ENCODE data around the gene TVP23C.

The TVP23C gene

DNA sequence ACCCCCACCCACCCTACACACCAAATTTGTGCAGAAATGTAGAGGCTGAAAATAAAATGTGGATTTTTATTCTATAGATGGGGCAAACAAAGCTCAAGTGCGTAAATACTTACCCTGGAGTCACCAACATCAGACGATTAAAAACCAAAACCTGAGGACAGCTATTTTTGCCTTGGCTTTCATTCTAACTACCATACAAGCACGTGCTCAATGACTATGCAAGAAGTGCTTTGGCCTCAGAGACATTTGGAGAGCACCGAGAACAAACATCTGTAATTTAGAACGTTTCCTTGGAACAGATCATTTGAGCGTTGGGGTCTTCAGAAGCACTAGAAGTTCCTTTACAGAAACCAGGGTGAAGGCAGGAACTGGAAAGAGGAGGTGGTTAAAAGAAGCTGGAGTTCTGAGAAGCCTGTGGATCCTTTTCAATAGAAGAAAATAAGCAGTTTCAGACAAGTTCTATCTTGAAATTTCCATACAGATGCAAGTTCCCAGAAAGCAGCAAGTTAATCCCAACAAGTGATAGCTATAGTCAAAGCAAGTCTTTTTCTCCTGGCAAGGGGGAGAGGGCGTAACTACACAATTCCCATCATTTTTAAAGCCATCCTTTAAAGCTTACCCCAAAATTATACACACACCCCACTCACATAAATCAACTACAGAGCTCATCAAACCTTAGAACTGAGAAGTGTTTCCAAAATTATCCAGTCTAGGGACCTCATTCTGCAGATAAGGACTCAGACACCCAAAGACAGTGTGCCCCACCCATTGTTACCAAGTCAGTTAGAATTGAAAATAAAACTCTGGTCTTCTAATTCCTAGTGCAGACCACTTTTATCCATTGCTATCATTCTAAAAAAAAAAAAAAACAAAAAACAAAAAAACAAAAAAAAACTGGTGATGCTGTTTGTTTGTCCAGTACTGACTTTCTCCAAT is 66.3 kb downstream of the TVP23C start:
- DNase-seq (ENCODE audit: low spot score): no peak

DNA sequence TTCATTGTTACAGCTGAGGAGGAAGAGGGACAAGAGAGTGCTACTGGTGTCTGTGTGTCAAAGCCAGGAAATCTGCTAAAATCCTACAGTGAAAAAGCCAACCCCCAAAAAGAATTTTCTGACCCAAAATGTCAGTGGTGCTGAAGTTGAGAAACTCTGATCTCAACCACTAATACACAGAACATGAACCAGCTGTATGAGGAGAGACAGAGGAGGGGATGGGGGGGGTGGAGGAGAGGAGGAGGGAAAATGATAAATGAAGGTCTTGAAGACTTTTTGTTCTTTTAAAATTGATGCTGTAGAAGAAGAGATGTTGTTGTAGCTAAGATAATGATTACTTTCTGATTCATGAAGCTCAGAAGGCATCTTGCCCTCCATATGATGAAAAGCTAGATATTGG is 68.5 kb downstream of the TVP23C start:
- no peak for DNase-seq (ENCODE audit: low spot score)

DNA sequence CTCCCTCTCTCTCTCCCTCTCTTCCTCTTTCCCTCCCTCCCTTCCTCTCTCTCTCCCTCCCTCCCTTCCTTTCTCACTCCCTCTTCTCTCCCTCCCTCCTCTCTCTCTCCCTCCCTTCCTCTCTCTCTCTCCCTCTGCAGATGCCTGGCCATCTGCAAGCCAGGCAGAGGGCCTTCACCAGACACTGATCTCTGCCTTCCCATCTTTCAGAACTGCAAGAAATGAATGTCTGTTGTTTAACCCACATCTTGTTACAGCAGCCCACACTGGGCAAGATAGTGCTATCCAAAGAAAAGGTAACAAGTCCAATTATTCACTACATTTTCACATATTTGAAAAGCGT is 69.6 kb downstream of the TVP23C start:
- DNase-seq (ENCODE audit: low spot score): no peak

DNA sequence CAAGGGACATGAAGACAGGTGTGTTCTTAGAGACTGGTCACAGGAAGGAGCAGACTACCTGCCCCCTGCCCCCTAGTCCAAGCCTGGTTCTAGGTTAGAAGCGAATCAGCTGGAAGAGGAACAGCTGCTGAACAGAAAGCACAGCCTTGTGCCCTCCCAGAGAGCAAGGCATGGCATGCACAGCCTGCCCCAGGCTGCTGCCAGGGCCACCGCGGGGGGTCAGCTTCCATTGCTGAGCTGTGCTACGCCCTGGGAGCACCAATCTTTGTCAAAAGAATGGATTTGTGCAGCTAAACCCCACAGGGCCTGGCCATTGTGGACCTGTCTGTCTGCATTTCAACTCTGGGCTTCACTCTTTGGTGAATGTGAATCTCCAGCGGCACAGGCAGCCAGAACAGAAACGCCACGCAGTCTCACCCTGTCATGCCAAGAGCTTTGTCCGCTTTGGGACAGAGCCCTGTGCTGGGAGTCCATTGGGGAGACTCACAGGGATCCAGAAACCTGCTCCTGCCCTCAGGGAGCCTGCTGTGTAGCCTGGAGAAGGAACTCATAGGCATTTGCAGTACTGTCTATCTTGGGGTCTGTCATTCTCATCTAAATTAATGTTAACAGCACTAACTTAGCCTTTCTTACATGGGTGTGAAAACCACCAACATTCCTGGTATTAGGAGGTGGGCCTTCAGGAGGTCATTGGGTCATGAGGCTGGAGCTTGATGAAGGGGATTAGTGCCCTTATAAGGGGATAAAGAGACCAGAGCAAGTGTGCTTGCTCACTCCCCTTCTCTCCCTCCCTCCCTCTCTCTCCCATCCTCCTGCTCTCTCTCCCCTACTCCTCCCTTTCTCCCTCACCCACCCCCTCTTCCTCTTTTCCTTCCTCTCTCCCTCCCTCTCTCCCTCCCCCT is 70.2 kb downstream of the TVP23C start:
- DNase-seq (ENCODE audit: low spot score): no peak

DNA sequence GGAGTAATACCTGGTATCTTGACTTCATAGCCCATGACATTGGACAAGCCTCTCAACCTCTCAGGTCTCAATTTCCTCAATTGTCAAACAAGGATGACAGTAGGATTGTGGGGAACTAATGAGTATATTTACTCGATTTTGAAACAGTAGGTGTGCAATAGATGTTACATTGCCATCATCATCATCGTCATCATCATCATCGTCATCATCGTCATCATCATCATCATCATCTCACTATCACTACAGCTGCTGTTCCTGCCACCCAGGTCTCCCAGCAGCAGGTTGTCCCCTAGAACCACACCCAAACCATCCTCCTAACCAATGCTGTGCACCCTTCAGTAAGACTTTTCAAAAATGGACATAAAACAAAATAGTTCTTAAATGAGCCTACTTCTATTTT is 71.1 kb downstream of the TVP23C start:
- no peak for DNase-seq (ENCODE audit: low spot score)

DNA sequence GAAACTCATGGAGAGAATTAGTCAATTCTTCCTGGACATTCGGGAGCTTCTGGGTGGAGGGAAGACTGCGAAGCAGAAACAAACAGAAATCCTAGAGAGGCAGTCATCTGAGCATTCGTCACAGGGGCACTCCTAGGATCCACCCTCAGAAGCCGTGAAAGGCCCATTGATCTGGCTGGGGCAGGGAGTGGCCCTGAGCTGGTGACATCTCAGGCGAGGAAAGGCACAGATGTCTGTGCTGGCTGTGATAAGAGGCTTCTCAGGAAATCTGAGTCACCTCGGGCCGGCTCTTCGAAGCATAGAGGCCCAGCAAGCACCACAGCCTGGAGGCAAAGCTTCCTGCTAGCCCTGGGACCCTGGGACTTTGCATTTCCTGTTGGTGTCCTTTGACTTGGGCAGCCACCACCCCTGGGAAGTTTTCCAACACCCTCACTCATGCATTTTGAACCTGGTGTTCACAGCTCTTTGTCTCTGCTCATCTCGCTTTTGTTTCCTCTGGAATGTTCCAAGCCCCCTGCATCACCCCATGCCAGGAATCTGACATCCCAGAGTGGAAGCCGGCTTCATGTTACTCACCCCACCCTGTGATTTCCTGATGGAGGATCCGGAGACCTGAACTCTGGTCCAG is 72.5 kb downstream of the TVP23C start:
- no peak for DNase-seq (ENCODE audit: low spot score)

DNA sequence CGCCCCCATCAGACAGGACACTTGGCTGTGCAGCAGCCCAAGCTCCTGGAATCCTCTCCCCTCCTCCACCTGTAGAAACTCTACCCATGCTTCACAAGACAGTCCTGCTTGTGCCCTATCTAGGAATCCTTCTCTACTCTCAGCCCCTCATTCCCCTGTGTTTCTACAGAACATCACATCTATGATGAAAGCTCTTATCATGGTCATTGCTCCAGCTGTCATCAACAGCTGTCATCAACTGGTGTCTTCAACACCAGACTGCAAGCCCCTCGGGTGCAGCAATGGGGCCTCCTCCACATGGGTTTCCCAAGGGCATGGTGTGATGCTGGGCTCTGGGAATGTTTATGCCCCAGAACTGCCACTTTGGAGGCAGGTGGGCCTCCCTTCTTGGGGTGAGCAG is 74.7 kb downstream of the TVP23C start:
- DNase-seq (ENCODE audit: low spot score): no peak

DNA sequence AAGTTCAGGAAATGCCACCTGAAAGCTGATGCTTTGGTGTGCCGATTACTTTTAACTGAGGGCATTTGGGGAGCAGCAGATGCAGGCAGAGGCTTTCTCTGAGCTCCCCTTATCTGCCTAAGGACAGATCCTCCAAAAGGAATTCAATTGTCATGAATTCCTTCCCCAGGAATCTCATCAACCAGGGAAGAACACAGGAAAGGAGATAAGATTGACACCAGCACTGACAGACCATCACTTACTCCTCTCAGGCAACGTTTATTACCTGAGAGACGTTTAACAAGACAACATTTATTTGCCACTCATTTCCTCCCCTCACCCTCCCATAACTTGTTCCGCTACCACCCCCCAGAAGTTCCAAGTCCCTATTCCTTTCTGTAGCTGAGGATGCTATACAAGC is 78.2 kb downstream of the TVP23C start:
- DNase-seq (ENCODE audit: low spot score): no peak

DNA sequence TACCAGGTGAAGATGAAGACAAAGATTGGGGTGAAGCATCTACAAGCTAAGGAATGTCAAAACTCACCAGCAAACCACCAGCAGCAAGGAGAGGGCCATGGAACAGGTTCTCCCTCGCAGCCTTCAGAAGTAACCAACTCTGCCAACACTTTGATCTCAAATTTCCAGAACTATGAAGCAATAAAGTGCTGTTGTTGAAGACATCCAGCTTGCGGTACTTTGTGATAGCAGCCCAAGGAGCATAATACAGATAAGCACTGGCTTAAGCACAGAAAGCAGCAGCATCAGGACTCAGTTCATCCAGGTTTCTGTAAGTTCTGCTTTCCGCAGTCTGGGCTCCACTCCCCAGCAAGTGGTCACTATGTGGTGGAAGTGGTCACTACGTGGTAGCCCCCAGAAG is 79.9 kb downstream of the TVP23C start:
- no peak for DNase-seq (ENCODE audit: low spot score)

DNA sequence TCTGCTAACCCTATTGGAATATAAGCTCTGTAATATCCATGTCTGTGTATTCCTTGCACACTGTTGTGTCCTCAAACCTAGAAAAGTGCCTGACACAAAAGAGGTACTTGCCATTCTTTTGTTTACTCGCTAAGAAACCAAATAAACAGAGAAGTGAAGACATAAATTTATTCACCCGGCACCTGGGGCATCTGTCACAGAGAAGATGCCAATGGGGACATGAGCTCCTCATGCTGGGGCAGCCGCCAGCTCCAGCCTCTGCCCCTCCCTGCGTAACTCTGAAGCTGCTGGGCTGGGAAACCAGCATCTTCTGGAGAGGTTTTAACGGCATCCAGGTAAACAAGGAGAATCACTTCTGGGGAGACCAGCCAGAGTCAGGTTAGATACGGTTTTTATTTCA is 80.8 kb downstream of the TVP23C start:
- DNase-seq (ENCODE audit: low spot score): no peak

DNA sequence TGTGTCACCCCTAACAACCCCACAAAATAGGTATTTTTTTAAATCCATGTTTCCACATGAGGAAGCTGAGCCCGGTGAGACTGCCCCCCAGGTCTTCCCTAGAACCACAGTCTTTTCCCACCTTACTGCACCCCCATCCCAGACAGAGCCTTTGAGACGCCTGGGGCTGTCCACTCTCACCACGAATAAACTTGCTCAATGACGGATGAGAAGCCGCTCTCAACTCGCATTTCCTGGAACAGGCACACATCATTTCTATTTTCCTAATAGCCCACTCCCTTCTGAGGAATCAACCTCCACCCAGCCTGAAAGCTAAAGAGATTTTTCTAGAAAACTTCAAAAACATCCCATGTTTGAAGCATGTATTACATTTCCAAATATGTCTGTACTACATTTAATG is 81.8 kb downstream of the TVP23C start:
- DNase-seq (ENCODE audit: low spot score): no peak

DNA sequence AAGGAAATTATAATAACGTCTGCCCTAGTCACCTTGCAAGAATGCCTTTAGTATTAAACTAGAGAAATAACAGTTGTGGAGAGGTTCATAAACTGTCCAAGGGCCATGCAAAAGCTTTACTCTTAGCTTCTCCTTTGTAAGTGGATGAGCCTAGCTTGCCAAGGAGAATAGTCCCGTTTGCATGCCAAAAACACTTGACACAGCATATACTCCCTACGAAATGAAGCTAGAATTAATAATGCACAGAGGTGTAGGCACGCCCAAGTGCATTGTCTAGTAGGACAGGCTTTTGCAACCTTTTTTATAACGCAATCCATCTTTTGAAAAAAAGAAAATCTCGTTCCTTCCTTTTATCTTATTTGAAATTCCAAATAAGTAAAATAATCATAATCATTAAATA is 83.1 kb downstream of the TVP23C start:
- DNase-seq (ENCODE audit: low spot score): no peak

DNA sequence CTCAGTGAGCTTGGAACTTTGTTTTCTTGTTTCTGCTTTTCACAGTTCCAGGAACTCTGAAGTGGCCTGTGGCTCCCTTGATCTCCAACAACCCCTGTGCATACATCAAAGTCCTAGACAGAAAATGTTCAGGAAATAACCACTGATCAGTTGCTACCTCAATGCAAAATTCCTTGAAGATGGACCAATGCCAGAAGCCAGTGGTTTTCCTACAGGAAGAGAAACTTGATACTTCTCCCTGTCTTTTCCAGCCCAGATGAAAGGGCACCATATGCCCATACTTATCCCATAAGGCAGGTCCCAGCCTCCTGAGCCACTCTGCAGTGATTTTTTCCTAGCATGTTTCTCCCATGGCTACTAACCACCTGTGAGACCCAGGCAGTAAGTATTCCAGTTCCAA is 83.6 kb downstream of the TVP23C start:
- no peak for DNase-seq (ENCODE audit: low spot score)

DNA sequence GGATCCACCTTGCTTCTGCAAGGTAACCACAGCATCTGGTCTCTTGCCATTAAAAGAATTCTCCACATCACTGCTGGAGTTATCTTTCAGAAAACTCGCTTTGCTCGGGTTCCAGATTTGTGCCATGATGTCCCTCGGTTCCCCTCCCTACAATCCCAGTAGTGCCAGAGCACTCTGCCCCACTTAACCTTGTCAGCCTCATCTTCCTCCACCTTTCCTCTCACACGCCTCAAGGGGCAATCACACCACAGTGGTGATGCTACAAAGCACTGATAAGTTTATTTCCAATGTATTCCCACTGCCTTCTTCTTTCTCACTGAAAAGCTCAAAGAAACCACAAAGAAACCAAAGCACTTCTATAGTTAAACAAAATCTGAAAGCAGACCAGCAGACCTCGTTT is 84.4 kb downstream of the TVP23C start:
- DNase-seq (ENCODE audit: low spot score): no peak

DNA sequence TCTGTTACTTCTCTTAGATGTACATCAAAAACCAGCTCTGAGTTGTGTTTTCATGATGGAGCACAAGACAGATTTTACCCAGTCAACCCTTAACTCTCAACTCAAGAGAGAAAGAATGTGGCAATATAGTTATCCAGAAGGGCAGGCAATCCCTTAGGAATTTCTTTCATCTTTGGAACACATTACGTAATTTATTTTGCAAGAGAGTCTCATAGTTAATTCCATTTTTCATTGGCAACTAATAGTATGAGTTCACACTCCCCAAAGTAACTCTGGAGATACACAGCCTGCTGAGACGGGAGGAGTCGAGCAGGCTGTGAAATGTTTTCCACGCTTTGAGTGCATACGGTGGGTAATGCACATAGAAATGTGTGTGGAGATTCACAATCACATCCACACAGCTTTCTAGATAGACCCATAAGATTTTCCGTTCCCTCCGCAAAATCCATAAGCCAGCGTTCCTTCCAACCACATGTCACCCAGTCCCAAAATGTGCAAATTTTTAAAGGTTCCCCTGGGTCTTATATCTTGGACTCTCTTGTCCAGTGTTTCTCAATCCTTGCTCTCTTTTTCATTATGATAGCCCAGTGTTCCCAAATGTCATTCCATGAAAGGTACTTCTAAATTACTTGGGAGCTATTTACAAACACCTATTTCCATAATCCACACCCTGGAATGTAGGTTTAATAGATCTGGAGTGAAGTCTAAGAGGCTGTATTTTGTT is 87.5 kb downstream of the TVP23C start:
- DNase-seq (ENCODE audit: low spot score): no peak

DNA sequence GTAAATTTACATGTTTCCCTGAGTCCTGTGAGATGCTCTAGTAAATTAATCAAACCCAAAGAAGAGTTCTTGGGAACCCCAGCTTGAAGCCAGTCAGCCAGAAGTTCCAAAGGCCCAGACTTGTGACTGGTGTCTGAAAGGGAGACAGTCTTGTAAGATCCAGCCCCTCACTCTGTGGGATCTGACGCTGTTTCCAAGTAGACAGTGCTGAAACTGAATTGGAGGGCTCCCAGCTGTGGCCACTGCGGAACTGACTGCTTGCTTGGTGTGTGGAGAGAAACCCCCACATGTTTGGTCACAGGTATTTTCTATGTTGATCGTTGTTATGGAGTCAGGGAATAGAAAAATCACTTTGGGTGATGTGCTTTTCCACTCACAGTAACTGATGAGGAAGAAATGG is 90.4 kb downstream of the TVP23C start:
- no peak for DNase-seq (ENCODE audit: low spot score)

DNA sequence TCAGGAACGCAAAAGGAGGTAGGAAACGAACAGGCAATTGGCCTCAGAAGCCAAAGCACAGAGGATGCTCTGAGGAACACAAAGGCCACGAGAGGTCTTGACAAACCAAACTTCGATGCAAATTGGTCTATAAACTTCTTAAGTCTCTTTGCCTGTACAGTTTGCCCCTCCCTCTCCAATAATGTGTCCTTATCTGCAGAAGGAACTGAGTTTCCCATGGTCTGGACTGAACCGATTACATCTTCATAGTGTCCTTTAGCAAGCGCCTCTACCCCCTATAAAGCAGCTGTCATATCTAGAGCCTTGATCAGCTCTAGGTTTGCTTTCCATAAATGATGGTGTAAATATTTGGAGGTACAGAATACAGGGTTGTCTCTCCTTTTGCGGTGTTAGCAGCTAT is 92.7 kb downstream of the TVP23C start:
- DNase-seq (ENCODE audit: low spot score): no peak

DNA sequence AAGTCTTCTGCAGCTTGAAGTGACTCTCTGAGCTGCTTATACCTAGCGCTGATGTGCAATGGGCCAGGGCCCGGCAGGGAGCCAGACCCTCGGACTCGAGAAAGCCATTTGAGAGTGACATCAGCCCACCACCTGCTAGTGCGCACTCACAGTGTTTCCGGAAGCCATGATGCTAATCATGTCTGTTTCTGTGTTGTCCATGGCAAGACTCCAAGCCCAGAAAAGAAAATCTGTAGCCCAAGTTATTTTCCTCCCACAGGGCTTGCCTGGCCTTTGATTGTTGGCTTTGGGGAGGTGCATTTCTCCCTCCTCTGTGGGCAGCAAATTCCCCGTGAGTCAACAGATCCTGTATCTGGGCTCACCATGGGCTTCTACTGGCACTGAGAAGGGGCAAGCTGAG is 94.0 kb downstream of the TVP23C start:
- DNase-seq (ENCODE audit: low spot score): no peak

DNA sequence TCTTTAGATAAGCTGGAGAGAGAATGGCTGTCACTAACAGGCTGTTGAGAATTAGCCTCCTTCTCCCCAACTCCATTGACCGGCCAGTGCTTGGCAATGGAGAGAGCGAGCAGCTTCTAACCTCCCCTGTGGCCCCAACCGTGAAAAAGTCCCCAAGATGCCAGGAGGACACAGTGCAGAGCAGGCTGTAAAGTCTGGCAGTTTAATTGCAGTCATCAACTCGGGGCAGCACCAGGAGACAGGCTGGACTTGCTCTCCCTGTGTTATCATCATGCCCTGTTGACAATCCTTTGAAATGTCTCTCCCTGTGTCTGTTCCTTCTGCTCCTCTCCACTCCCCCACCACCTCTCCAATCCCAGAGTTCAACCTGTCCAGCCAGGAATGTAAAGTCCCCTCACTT is 95.2 kb downstream of the TVP23C start:
- DNase-seq (ENCODE audit: low spot score): no peak

DNA sequence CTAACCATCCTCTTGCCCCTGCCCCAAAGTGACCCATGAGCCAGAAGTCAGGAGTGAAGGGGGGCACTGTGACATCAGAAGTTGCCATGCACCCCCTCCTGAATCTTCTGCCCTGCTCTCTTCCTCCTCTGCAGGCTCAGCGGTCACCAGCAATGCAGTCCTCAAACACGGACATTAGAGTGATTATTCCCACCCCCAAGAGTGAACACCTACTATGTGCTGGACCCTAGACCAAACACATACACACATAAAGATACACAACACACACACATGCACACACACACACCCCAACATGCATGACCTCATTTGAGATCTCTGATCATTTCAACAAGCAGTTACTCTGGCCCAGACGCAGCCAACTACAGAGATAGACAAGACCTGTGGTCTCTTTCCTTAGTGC is 95.7 kb downstream of the TVP23C start, which contains the start of gene CDRT4:
Gene CDRT4, minus strand, starts transcription at position 30 of the 400 bp plus-strand sequence. CDS start 27,383 bp downstream, outside the sequence.
- no peak for DNase-seq (ENCODE audit: low spot score)

DNA sequence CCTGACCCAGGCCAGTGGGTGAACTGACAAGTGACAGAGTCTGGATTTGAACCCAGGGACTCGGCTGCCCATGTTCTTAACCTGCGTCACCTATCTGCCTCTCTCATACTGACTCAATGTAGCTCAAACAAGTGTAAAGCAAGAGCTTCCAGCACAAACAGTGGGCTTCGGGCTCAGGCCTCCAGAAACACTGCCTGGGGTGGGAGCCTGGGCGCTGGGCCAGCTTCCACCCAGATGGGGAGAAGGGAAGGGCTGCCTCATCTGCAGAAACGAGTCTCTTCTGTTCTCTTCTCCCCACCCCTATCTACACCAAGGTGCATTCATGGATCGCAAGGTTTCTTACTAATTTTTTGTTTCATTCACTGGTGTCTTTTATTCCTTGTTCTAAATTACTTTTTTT is 97.2 kb downstream of the TVP23C start:
- DNase-seq (ENCODE audit: low spot score): no peak

Data from SK-N-DZ (cell line).